Measurements from ENCODE around the gene ARMCX2.
"Not testable (repeated sequence)": the region's sequence is repeated elsewhere in the genome, so short reads cannot be mapped to it uniquely, and the experiment has no call there.

DNA sequence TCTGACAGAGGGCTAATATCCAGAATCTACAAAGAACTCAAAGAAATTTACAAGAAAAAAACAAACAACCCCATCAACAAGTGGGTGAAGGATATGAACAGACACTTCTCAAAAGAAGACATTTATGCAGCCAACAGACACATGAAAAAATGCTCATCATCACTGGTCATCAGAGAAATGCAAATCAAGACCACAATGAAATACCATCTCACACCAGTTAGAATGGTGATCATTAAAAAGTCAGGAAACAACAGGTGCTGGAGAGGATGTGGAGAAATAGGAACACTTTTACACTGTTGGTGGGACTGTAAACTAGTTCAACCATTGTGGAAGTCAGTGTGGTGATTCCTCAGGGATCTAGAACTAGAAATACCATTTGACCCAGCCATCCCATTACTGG, 11.9 kb downstream of the ARMCX2 start:
- TF ChIP-seq, protein P1, sequence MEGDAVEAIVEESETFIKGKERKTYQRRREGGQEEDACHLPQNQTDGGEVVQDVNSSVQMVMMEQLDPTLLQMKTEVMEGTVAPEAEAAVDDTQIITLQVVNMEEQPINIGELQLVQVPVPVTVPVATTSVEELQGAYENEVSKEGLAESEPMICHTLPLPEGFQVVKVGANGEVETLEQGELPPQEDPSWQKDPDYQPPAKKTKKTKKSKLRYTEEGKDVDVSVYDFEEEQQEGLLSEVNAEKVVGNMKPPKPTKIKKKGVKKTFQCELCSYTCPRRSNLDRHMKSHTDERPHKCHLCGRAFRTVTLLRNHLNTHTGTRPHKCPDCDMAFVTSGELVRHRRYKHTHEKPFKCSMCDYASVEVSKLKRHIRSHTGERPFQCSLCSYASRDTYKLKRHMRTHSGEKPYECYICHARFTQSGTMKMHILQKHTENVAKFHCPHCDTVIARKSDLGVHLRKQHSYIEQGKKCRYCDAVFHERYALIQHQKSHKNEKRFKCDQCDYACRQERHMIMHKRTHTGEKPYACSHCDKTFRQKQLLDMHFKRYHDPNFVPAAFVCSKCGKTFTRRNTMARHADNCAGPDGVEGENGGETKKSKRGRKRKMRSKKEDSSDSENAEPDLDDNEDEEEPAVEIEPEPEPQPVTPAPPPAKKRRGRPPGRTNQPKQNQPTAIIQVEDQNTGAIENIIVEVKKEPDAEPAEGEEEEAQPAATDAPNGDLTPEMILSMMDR (IDR thresholded peaks at IDR 0.05; ENCODE audit: borderline replicate concordance, extremely low read depth, low read length, poor library complexity, severe bottlenecking) = not testable (repeated sequence)
- not testable (repeated sequence) for TF ChIP-seq EZH2 (IDR thresholded peaks at IDR 0.05; ENCODE audit: borderline replicate concordance, low read depth, low read length, severe bottlenecking)

Data from DND-41 (cell line).